ENCODE results near the gene PLEKHB2. TPM values are rescaled to one million over a fixed set of nuclear protein-coding genes. Genes with fewer than 3 reads are reported as not detected.

The PLEKHB2 gene
- total RNA-seq, 1 experiment from 2014 or later: 94.8 TPM

- H3K36me3 ChIP-seq (ENCODE audit: control insufficient read depth in 1 of 2, insufficient read depth in 2 of 2, low read length in 2 of 2): peaks cover 21 to 32% of the 10 kb centered on the region in 2 experiments
- ChIA-PET CTCF (no interaction called here), RAD21 (ENCODE audit: low non-redundant PET in 1 of 2, low total read pairs in 2 of 2, uncharacterized antibody in 2 of 2, unreplicated experiment in 2 of 2) (no interaction called here), POLR2A (no interaction called here)
- H3K27me3 ChIP-seq (ENCODE audit: insufficient read depth, low read length): no peaks in the 10 kb centered on the region
- peaks cover 5% of the 10 kb centered on the region; the same call in 1 of the 2 replicates for H4K20me1 ChIP-seq (ENCODE audit: insufficient read depth)
- no peaks in the 10 kb centered on the region for H3K4me1 ChIP-seq (ENCODE audit: control insufficient read depth in 1 of 2, insufficient read depth in 2 of 2, low read length in 2 of 2)
- no peaks in the 10 kb centered on the region for H3K9me2 ChIP-seq (ENCODE audit: insufficient read depth)
- no peak overlapping the region for H3K4me3 ChIP-seq (replicated peaks in 1 of 2; ENCODE audit: low read depth in 1 of 2, low read length in 2 of 2)
- no peaks in the 10 kb centered on the region for H3K9me3 ChIP-seq (ENCODE audit: control insufficient read depth in 1 of 2, insufficient read depth in 1 of 2, low read depth in 1 of 2, low read length in 2 of 2)
- no peak overlapping the region for H3K4me2 ChIP-seq (ENCODE audit: low read length)
- peaks cover 57% of the 10 kb centered on the region for H3K79me2 ChIP-seq (ENCODE audit: insufficient read depth, low read length)
- H3K9ac ChIP-seq (ENCODE audit: low read length): no peak overlapping the region
- H2AFZ ChIP-seq (ENCODE audit: low read depth, low read length, poor library complexity, severe bottlenecking): no peak overlapping the region
- BruUV-seq (replicated peaks): no TSS peak
- DNase-seq (ENCODE audit: low read depth, low spot score): no peak
- intact Hi-C loops (cut with micrococcal nuclease): no loop called here
- peak; percentile 62; the same call in 1 of the 2 replicates for ATAC-seq
- TF ChIP-seq EGR1 (IDR thresholded peaks at IDR 0.05; ENCODE audit: low read depth) (no peak), REST (IDR thresholded peaks at IDR 0.05; ENCODE audit: low read depth) (no peak), EZH2 (IDR thresholded peaks at IDR 0.05) (no peak)
- H3K27ac ChIP-seq (ENCODE audit: low read depth, low read length): no peak overlapping the region
Measured at GRCh38 chr2:131140581-131140980, 35.4 kb downstream of the PLEKHB2 start.

- no peak for TF ChIP-seq SIN3A (IDR thresholded peaks at IDR 0.05; ENCODE audit: low read depth)
- TF ChIP-seq JUND (IDR thresholded peaks at IDR 0.05): no peak
- BruUV-seq (replicated peaks): no TSS peak
Measured at GRCh38 chr2:131142849-131143248, 37.7 kb downstream of the PLEKHB2 start.

More at GRCh38 chr2:131142849-131143248, 37.7 kb downstream of the PLEKHB2 start:
- Histone ChIP-seq H4K20me1 (ENCODE audit: insufficient read depth) (no peaks in the 10 kb centered on the region), H3K9me3 (ENCODE audit: control insufficient read depth in 1 of 2, insufficient read depth in 1 of 2, low read depth in 1 of 2, low read length in 2 of 2) (no peaks in the 10 kb centered on the region), H3K27ac (ENCODE audit: low read depth, low read length) (no peak overlapping the region), H3K4me1 (ENCODE audit: control insufficient read depth in 1 of 2, insufficient read depth in 2 of 2, low read length in 2 of 2) (no peaks in the 10 kb centered on the region), H3K9me2 (ENCODE audit: insufficient read depth) (no peaks in the 10 kb centered on the region), H3K36me3 (ENCODE audit: control insufficient read depth in 1 of 2, insufficient read depth in 2 of 2, low read length in 2 of 2) (peaks cover 20 to 32% of the 10 kb centered on the region in 2 experiments), H3K4me2 (ENCODE audit: low read length) (no peak overlapping the region), H2AFZ (ENCODE audit: low read depth, low read length, poor library complexity, severe bottlenecking) (no peak overlapping the region), H3K4me3 (replicated peaks in 1 of 2; ENCODE audit: low read depth in 1 of 2, low read length in 2 of 2) (no peak overlapping the region), H3K79me2 (ENCODE audit: insufficient read depth, low read length) (peaks cover 43% of the 10 kb centered on the region), H3K9ac (ENCODE audit: low read length) (no peak overlapping the region), H3K27me3 (ENCODE audit: insufficient read depth, low read length) (no peaks in the 10 kb centered on the region)
- intact Hi-C loops (cut with micrococcal nuclease): no loop called here
- CTCF ChIA-PET: no interaction called here
- POLR2A ChIA-PET: no interaction called here
- RAD21 ChIA-PET (ENCODE audit: low non-redundant PET in 1 of 2, low total read pairs in 2 of 2, uncharacterized antibody in 2 of 2, unreplicated experiment in 2 of 2): no interaction called here
- DNase-seq (ENCODE audit: low read depth, low spot score) (no peak), ATAC-seq (no peak)
